Measurements from ENCODE around the gene HSP90AA1.
"Not testable (repeated sequence)": the region's sequence is repeated elsewhere in the genome, so short reads cannot be mapped to it uniquely, and the experiment has no call there.

HSP90AA1 gene

GRCh38 chr14:102086972-102087761 is at the start of gene HSP90AA1:
Gene HSP90AA1, minus strand, starts transcription at chr14:102087044. Its CDS starts 666 bp downstream, at chr14:102086378.
- peak; percentile 81 to 83 for DNase-seq (ENCODE audit: low read depth in 2 of 2)

DNA sequence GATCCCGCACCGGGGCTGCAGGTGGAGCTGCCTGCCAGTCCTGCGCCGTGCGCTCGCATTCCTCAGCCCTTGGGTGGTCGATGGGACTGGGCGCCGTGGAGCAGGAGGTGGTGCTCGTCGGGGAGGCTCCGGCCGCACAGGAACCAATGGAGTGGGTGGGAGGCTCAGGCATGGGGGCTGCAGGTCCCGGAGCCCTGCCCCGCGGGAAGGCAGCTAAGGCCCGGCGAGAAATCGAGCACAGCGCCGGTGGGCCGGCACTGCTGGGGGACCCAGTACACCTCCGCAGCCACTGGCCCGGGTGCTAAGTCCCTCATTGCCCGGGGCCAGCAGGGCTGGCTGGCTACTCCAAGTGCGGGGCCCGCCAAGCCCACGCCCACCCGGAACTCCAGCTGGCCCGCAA is 48.6 kb upstream of the HSP90AA1 start:
- not testable (repeated sequence) for DNase-seq (ENCODE audit: low read depth in 2 of 2)

DNA sequence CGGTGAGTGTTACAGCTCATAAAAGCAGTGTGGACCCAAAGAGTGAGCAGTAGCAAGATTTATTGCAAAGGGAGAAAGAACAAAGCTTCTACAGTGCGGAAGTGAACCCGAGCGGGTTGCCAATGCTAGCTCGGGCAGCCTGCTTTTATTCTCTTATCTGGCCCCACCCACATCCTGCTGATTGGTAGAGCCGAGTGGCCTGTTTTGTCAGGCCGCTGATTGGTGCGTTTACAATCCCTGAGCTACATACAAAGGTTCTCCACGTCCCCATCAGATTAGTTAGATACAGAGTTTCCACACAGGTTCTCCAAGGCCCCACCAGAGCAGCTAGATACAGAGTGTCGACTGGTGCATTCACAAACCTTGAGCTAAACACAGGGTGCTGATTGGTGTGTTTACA is 47.9 kb upstream of the HSP90AA1 start:
- not testable (repeated sequence) for DNase-seq (ENCODE audit: low read depth in 2 of 2)

GRCh38 chr14:102134021-102134420 is 47.2 kb upstream of the HSP90AA1 start:
- not testable (repeated sequence) for DNase-seq (ENCODE audit: low read depth in 2 of 2)

- no peak for DNase-seq (ENCODE audit: low read depth in 2 of 2)
Observed at GRCh38 chr14:102131741-102132140, 44.9 kb upstream of the HSP90AA1 start.

DNA sequence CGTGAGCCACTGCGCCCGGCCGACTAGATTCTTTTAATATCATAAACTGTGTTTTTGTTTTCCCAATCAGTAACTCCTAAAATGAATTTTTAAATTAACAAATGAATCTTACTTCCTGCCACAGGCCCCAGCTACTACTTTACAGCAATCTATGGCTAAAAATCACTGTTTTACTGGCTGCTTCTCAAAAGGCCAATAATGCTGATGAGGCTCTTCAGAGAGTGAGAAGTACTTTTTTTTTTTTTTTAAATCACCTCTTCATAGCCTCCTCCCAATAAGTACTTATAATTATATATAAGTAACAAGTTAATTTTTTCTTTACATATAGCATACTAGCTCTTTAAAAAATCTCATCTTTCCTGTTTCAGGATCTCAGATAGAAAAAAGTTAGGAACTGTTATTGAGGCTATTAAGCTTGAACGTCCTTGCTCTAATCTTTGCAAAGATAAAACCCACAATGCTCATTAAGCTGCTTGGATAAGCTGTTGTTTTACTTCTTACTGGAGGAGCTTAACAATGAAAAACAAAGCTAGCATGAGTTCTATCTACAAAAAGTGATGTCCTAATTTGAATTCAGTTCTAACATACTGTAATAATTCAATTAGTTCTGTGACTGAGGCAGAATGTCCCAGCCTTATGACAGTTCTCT is 40.1 kb upstream of the HSP90AA1 start:
- DNase-seq (ENCODE audit: low read depth in 2 of 2) = no peak

- no peak for DNase-seq (ENCODE audit: low read depth in 2 of 2)
Observed at GRCh38 chr14:102125546-102125945, 38.7 kb upstream of the HSP90AA1 start.

DNA sequence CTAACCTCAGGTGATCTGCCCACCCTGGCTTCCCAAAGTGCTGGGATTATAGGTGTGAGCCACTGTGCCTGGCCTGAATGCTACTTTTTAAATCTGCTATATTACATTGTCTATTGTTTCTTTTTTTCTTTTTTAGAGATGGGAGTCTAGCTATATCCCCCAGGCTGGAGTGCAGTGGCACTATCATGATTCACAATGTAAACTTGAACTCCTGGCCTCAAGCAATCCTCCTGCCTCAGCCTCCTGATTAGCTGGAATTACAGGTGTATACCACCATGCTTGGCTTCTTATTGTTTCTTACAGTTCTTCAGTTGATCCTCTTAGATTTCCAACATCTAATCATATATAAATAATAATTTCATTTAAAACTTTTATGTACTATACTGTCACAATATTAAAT is 37.6 kb upstream of the HSP90AA1 start:
- no peak for DNase-seq (ENCODE audit: low read depth in 2 of 2)

GRCh38 chr14:102121567-102121966 is 34.7 kb upstream of the HSP90AA1 start:
- no peak for DNase-seq (ENCODE audit: low read depth in 2 of 2)

DNA sequence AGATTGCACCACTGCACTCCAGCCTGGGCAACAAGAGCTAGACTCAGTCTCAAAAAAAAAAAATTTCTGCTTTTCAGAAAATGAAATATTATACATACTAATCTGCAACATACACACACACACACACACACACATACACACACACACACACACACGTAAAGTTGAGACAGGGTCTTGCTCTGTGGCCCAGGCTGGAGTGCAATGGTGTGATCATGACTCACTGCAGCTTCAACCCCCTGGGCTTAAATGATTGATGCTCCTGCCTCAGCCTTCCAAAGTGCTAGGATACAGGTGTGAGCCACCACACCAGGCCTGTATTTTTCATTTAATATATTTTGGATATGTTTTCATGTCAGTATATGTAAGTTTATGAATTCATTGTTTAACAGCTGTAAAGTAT is 34.0 kb upstream of the HSP90AA1 start:
- DNase-seq (ENCODE audit: low read depth in 2 of 2) = no peak

DNA sequence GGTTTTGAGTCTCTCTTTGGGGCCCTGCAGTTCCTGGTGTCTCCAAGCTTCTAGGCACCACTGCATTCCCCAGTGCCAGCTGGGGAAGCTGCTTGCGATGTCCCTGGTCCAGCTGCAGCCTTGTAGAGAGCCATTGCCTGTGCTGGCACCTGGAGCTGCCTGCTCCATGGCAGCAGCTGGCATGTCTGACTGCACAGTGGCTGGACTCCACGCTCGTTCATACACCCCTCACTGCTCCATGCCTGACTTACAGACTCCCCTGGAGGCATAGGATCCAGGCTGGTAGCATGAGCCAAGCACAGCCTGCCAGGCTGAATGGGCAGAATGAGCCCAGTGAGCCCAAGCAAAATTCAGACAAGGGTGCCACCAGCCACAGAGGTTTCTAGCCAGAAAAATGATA is 31.0 kb upstream of the HSP90AA1 start:
- no peak for DNase-seq (ENCODE audit: low read depth in 2 of 2)

- no peak for DNase-seq (ENCODE audit: low read depth in 2 of 2)
Observed at GRCh38 chr14:102116361-102117180, 29.7 kb upstream of the HSP90AA1 start.

- no peak for DNase-seq (ENCODE audit: low read depth in 2 of 2)
Observed at GRCh38 chr14:102111101-102111500, 24.3 kb upstream of the HSP90AA1 start.

GRCh38 chr14:102109332-102109731 is 22.5 kb upstream of the HSP90AA1 start:
- DNase-seq (ENCODE audit: low read depth in 2 of 2) = not testable (repeated sequence)

- DNase-seq (ENCODE audit: low read depth in 2 of 2) = no peak
Observed at GRCh38 chr14:102105369-102105768, 18.5 kb upstream of the HSP90AA1 start.

- DNase-seq (ENCODE audit: low read depth in 2 of 2) = no peak
Observed at GRCh38 chr14:102103062-102103695, 16.3 kb upstream of the HSP90AA1 start.

DNA sequence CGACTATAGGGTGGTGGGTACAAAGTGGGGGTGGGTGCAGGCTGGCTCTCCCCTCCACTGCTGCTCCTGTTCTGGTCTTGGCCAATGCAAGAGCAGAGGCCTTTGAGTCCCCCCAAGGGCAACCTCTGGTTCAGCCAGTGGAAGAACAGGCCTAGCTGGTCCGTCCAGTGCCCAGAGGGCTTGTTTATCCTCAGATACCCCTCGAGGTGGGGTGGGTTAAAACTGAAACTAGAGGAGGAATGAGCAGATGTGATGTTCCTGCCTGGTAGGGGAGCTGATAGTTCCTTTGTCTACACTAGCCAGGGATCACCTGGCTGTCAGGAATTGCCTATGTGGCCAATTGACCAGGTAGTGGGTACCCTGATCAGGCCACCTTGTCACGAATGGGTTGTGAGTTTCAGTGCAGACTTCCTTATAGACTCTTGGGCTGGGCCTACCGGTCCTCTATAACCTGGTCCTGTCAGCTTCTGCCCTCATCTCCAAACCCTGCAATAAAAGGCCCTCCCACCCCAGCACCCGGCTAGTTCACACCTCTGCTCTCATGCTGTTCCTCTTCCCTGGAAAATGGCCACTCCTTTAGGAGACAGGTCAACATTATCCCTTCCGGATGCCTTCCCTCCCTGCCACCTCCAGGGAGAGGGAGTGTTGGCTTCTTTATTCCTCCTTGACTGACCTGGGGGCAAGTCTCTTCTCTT is 10.7 kb upstream of the HSP90AA1 start:
- DNase-seq (ENCODE audit: low read depth in 2 of 2) = no peak

- DNase-seq (ENCODE audit: low read depth in 2 of 2) = peak; percentile 49 to 55
Observed at GRCh38 chr14:102096569-102097188, 9.8 kb upstream of the HSP90AA1 start.

GRCh38 chr14:102095871-102096568 is 9.2 kb upstream of the HSP90AA1 start:
- DNase-seq (ENCODE audit: low read depth in 2 of 2) = no peak

- DNase-seq (ENCODE audit: low read depth in 2 of 2) = no peak
Observed at GRCh38 chr14:102095231-102095870, 8.5 kb upstream of the HSP90AA1 start.
